ENCODE results near the gene UVRAG. TPM values are rescaled to one million over a fixed set of nuclear protein-coding genes. Genes with fewer than 3 reads are reported as not detected.
A peak's percentile ranks its signal among the peaks of the same experiment; 100 is the strongest.

The UVRAG gene
- total and polyA plus RNA-seq, 5 experiments from 2014 or later, result 8.9 to 22.3 (median 12.6) TPM

DNA sequence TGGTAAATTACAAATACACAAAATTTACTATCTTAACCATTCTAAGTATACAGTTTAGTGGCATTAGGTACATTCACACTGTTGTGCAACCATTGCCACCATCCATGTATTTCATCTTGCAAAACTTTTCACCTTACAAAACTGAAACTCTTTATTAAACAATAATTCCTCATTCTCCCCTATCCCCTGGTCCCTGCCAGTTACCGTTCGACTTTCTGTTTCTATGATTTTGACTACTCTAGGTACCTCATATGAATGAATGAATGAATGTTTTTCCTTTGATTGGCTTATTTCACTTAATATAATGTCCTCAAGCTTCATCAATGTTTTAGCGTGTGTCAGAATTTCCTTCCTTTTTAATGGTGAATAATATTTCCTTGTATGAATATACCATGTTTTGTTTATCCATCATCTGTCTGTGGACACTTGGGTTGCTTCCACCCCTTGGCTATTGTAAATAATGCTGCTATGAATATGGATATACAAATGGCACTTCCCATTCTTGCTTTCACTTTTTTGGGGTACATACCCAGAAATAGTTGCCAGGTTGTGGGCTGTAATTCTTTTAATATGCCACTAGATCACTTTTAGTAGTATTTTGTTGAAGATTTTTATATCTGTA is 93.0 kb downstream of the UVRAG start:
- POLR2A ChIA-PET, result no interaction called here
- no peaks in the 10 kb centered on the region for H3K9me3 Mint-ChIP-seq
- no peak overlapping the region for H3K27ac Mint-ChIP-seq
- H3K4me3 Mint-ChIP-seq, result no peak overlapping the region
- ATAC-seq (no peak), DNase-seq (no peak)
- H3K36me3 Mint-ChIP-seq, result peaks cover 0 to 27% (median 23%) of the 10 kb centered on the region in 3 donors
- peaks cover 11 to 23% (median 16%) of the 10 kb centered on the region in 4 donors for H3K4me1 Mint-ChIP-seq
- no peaks in the 10 kb centered on the region for H3K27me3 Mint-ChIP-seq

DNA sequence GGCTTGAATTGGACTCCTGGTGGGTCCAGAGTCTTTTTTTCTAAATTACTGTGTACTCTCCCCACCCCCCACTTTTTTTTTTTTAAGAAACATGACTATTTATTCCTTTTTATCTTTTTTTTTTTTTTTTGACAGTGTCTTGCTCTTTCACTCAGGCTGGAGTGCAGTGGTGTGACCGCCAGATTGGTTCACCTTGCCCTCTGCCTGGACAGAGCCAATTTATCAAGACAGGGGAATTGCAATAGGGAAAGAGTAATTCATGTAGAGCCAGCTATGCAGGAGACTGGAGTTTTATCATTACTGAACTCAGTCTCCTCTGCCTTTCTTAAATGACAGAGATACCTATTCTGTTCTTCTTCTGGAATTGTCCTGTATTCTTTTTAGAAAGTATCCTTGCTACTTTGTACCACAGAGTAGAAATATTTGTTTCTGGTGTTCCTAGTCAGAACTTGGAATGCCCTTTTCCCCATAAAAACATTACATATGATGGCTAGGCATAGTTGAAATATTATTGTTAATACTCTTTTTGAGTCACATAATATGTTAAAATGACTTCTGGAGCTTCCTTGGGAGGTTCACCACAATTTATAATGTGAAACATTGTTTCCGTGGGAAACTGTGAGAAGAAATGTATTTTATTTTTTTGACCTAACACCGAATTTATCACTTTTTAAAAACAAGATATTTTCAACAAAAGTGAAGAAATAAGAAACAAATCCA is 95.6 kb downstream of the UVRAG start:
- ATAC-seq (no peak), DNase-seq (no peak)
- Mint-ChIP-seq H3K9me3 (no peaks in the 10 kb centered on the region), H3K4me1 (peaks cover 8 to 28% (median 17%) of the 10 kb centered on the region in 4 donors), H3K36me3 (peaks cover 5 to 35% (median 23%) of the 10 kb centered on the region in 3 donors), H3K27ac (no peak overlapping the region), H3K4me3 (no peak overlapping the region), H3K27me3 (no peaks in the 10 kb centered on the region)
- POLR2A ChIA-PET, result no interaction called here

DNA sequence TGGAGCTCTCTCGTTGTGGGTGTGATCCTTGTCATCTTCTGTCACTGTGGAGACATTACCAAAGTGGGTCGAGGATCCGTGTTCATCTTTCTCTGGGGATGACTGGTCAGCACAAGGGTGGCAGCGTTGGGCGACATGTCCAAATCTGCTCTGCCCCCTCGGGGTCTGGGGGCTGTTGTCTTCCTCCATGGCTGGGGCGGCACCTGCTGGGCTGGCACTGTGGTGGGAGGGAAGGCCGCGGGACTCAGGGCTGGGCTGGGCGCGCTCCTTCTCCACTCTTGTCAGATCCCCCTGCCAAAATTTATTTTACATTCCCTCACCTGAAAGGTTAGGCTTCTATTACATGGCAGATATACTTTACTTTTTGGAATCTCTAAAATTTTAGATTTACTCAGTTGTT is 96.4 kb downstream of the UVRAG start:
- no peaks in the 10 kb centered on the region for H3K9me3 Mint-ChIP-seq
- no peak overlapping the region for H3K27ac Mint-ChIP-seq
- no peak overlapping the region for H3K4me3 Mint-ChIP-seq
- peaks cover 5 to 34% (median 23%) of the 10 kb centered on the region in 3 donors for H3K36me3 Mint-ChIP-seq
- H3K4me1 Mint-ChIP-seq, result peaks cover 8 to 28% (median 17%) of the 10 kb centered on the region in 4 donors
- POLR2A ChIA-PET, result no interaction called here
- H3K27me3 Mint-ChIP-seq, result no peaks in the 10 kb centered on the region
- ATAC-seq, result no peak
- DNase-seq, result no peak

GRCh38 chr11:75913984-75914383 is 99.0 kb downstream of the UVRAG start:
- Mint-ChIP-seq H3K4me1 (peaks cover 4 to 15% (median 11%) of the 10 kb centered on the region in 4 donors), H3K4me3 (no peak overlapping the region), H3K9me3 (no peaks in the 10 kb centered on the region), H3K27ac (peak overlapping the region in 1 of 10 donors; percentile 6), H3K27me3 (no peaks in the 10 kb centered on the region), H3K36me3 (peaks cover 5 to 39% (median 18%) of the 10 kb centered on the region in 3 donors)
- ATAC-seq (no peak), DNase-seq (no peak)
- POLR2A ChIA-PET, result no interaction called here

- Mint-ChIP-seq H3K4me1 (peaks cover 7 to 40% (median 26%) of the 10 kb centered on the region in 4 donors), H3K4me3 (no peak overlapping the region), H3K9me3 (no peaks in the 10 kb centered on the region), H3K27ac (no peak overlapping the region), H3K36me3 (peaks cover 5 to 39% (median 14%) of the 10 kb centered on the region in 3 donors), H3K27me3 (no peaks in the 10 kb centered on the region)
- ATAC-seq (no peak), DNase-seq (no peak)
- POLR2A ChIA-PET, result no interaction called here
Observed at GRCh38 chr11:75916882-75917281, 101.9 kb downstream of the UVRAG start.

- Mint-ChIP-seq H3K4me3 (no peak overlapping the region), H3K36me3 (peaks cover 3 to 24% (median 5%) of the 10 kb centered on the region in 3 donors), H3K9me3 (no peaks in the 10 kb centered on the region), H3K27me3 (no peaks in the 10 kb centered on the region), H3K4me1 (peaks cover 7 to 42% (median 29%) of the 10 kb centered on the region in 4 donors), H3K27ac (no peak overlapping the region)
- POLR2A ChIA-PET, result no interaction called here
- DNase-seq, result no peak
- no peak for ATAC-seq
Observed at GRCh38 chr11:75918331-75918730, 103.3 kb downstream of the UVRAG start.

- DNase-seq (no peak), ATAC-seq (no peak)
- Mint-ChIP-seq H3K36me3 (peaks cover 0 to 16% (median 3%) of the 10 kb centered on the region in 3 donors), H3K27ac (peak overlapping the region in 1 of 10 donors; percentile 62), H3K9me3 (no peaks in the 10 kb centered on the region), H3K4me3 (no peak overlapping the region), H3K4me1 (peaks cover 7 to 37% (median 28%) of the 10 kb centered on the region in 4 donors), H3K27me3 (no peaks in the 10 kb centered on the region)
- POLR2A ChIA-PET, result no interaction called here
Observed at GRCh38 chr11:75919525-75919924, 104.5 kb downstream of the UVRAG start.

DNA sequence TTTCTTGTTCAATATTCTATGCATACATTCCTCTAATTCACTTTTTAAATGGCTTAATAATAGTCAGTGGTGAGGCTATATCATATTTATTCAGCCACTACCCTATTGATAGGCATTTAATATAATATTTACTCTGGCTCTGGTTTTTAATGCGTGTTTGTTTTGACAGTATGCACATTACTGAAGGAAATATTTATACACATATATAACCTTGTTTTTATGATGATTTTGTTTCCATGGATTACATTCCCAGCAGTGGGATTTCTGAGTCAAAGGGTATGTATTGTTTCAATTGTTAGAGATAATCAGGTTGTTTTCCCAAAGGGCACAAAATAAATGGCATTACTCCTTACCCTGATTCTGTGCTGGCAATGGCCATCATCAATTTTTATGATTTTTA is 105.8 kb downstream of the UVRAG start:
- POLR2A ChIA-PET, result no interaction called here
- no peak for DNase-seq

DNA sequence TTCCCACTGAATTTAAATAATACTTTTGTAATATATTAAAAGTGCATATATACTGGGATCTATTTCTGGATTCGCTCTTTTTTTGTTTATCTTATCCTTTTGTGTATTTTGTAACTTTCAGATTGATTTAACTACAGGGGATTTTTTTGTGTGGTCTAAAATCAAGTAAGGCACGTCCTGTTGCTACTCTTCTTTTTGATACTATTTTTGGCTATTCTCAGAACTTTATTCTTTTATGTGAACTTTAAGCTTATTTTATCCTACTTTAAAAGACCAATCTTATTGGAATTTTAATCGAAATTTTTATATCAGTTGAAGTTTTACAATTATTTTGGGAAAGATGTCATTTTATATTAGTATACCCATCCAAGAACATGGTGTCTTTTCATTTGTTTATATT is 106.8 kb downstream of the UVRAG start:
- no peaks in the 10 kb centered on the region for H3K27me3 Mint-ChIP-seq
- no peak for ATAC-seq
- peak overlapping the region in 2 of 10 donors; percentile 12 to 31 for H3K4me3 Mint-ChIP-seq
- peaks cover 0 to 16% (median 2%) of the 10 kb centered on the region in 3 donors for H3K36me3 Mint-ChIP-seq
- no peaks in the 10 kb centered on the region for H3K9me3 Mint-ChIP-seq
- POLR2A ChIA-PET, result no interaction called here
- peaks cover 7 to 37% (median 28%) of the 10 kb centered on the region in 4 donors for H3K4me1 Mint-ChIP-seq
- peak overlapping the region in 1 of 10 donors; percentile 2 for H3K27ac Mint-ChIP-seq
- DNase-seq, result no peak

More for the DNA sequence above, 105.8 kb downstream of the UVRAG start:
- no peak for ATAC-seq
- no peaks in the 10 kb centered on the region for H3K9me3 Mint-ChIP-seq
- peaks cover 0 to 16% (median 2%) of the 10 kb centered on the region in 3 donors for H3K36me3 Mint-ChIP-seq
- H3K27ac Mint-ChIP-seq, result no peak overlapping the region
- H3K27me3 Mint-ChIP-seq, result no peaks in the 10 kb centered on the region
- H3K4me3 Mint-ChIP-seq, result no peak overlapping the region
- peaks cover 7 to 37% (median 28%) of the 10 kb centered on the region in 4 donors for H3K4me1 Mint-ChIP-seq

DNA sequence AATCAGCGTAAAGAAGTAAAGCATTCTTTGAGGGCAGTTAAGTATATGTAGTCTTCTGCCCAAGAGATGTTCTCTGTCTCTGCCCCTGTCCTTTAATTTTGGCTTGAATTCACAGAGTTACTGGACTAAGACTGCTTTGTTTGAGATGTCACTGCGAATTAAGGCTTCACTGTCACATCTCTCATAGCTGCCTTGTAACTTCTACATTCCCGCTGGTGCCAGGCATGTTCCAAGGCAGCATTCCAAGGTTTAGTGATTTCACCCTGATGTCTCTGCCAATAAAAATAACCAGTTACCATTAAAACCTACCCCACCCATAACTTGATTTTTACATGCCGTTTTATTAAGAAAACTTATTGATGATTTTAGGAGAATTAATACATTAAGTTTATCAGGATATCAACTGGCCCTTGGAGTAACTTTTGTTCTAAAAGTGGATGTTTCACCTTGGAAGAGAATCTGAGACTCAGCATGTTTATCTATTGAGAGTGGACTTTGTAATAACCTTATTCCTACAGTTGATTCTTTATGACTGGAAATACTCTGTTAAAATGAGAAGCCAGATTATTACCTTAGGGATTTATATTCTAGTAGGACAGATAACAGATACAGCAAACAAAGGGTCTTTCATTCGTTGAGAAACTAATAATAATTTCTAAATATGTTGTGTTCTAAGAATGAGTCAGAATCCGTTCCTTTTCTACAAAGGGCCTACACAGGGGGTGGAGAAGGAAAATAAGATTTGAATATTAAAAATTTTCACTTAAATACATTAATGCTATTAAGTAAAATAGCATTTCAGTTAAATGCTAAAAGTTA is 110.2 kb downstream of the UVRAG start:
- H3K36me3 Mint-ChIP-seq, result peaks cover 0 to 15% (median 4%) of the 10 kb centered on the region in 3 donors
- peaks cover 3 to 19% (median 14%) of the 10 kb centered on the region in 4 donors for H3K4me1 Mint-ChIP-seq
- POLR2A ChIA-PET, result no interaction called here
- DNase-seq (no peak), ATAC-seq (no peak)
- no peak overlapping the region for H3K4me3 Mint-ChIP-seq
- no peak overlapping the region for H3K27ac Mint-ChIP-seq
- H3K9me3 Mint-ChIP-seq, result no peaks in the 10 kb centered on the region
- H3K27me3 Mint-ChIP-seq, result no peaks in the 10 kb centered on the region

- Mint-ChIP-seq H3K36me3 (peaks cover 0 to 16% (median 6%) of the 10 kb centered on the region in 3 donors), H3K4me3 (no peak overlapping the region), H3K27ac (no peak overlapping the region), H3K9me3 (no peaks in the 10 kb centered on the region), H3K27me3 (no peaks in the 10 kb centered on the region), H3K4me1 (peaks cover 0 to 13% (median 11%) of the 10 kb centered on the region in 4 donors)
- no peak for DNase-seq
- POLR2A ChIA-PET, result no interaction called here
- ATAC-seq, result no peak
Observed at GRCh38 chr11:75925785-75926164, 110.8 kb downstream of the UVRAG start.

GRCh38 chr11:75929706-75930105 is 114.7 kb downstream of the UVRAG start:
- H3K36me3 Mint-ChIP-seq, result peaks cover 0 to 29% (median 25%) of the 10 kb centered on the region in 3 donors
- no peaks in the 10 kb centered on the region for H3K27me3 Mint-ChIP-seq
- H3K27ac Mint-ChIP-seq, result no peak overlapping the region
- peaks cover 0 to 4% (median 0%) of the 10 kb centered on the region in 4 donors for H3K4me1 Mint-ChIP-seq
- ATAC-seq, result no peak
- no peaks in the 10 kb centered on the region for H3K9me3 Mint-ChIP-seq
- H3K4me3 Mint-ChIP-seq, result no peak overlapping the region
- POLR2A ChIA-PET, result no interaction called here
- no peak for DNase-seq

GRCh38 chr11:75930534-75930933 is 115.5 kb downstream of the UVRAG start:
- H3K27ac Mint-ChIP-seq, result no peak overlapping the region
- peaks cover 0 to 4% (median 1%) of the 10 kb centered on the region in 4 donors for H3K4me1 Mint-ChIP-seq
- H3K27me3 Mint-ChIP-seq, result no peaks in the 10 kb centered on the region
- DNase-seq, result no peak
- ATAC-seq, result no peak
- peaks cover 0 to 30% (median 25%) of the 10 kb centered on the region in 3 donors for H3K36me3 Mint-ChIP-seq
- no peaks in the 10 kb centered on the region for H3K9me3 Mint-ChIP-seq
- POLR2A ChIA-PET, result no interaction called here
- H3K4me3 Mint-ChIP-seq, result no peak overlapping the region
